Lower leg skin (tissue), 3 donors: ENCODE results near the gene CD99.

Experiments used
- CTCF ChIP-seq, 3 donors: fragments of 450-650 bp; IDR thresholded peaks; one replicate each; pipeline ENCODE4 v1.5.1; 2016; ENCODE audit warnings: antibody characterized with exemption in 3 of 3, mild to moderate bottlenecking in 3 of 3, moderate library complexity in 2 of 3
- POLR2A ChIP-seq, 2 donors: fragments of 450-650 bp; IDR thresholded peaks; one replicate each; pipeline ENCODE4 v1.6.1; 2016 to 2017; ENCODE audit warnings: antibody characterized with exemption in 2 of 2, mild to moderate bottlenecking in 1 of 2, moderate library complexity in 1 of 2

GRCh38 chrX:2766906-2767305 is 75.8 kb downstream of the CD99 start:
- TF ChIP-seq CTCF (IDR thresholded peaks at IDR 0.05) (no peak), POLR2A (IDR thresholded peaks at IDR 0.05) (no peak)
